Loucy (cell line): ENCODE results near the gene DAB1.

Source experiments
- H2AFZ ChIP-seq: fragments of 200-600 bp; sonication (generic); 2 replicates; pipeline ENCODE4 v1.6.0; 2016; ENCODE audit warnings: antibody characterized with exemption, mild to moderate bottlenecking, low read length, moderate library complexity
- H3F3A ChIP-seq: fragments of 200-600 bp; 2 replicates; pipeline ENCODE4 v1.6.0; 2016; ENCODE audit warnings: antibody characterized with exemption, low read depth, mild to moderate bottlenecking
- H3K27me3 ChIP-seq: fragments of 200-600 bp; sonication (generic); 2 replicates; pipeline ENCODE4 v1.6.1; 2014; ENCODE audit warnings: low read length, mild to moderate bottlenecking; ENCODE audit not compliant: insufficient read depth, poor library complexity, severe bottlenecking
- H3K36me3 ChIP-seq: fragments of 200-600 bp; sonication (generic); 2 replicates; pipeline ENCODE4 v1.6.1; 2016; ENCODE audit warnings: low read length; ENCODE audit not compliant: insufficient read depth
- H3K4me1 ChIP-seq: fragments of 200-600 bp; sonication (generic); 2 replicates; pipeline ENCODE4 v1.5.1; 2014; ENCODE audit warnings: low read length, mild to moderate bottlenecking; ENCODE audit not compliant: insufficient read depth, poor library complexity, severe bottlenecking
- H3K4me2 ChIP-seq: fragments of 200-600 bp; sonication (generic); 2 replicates; pipeline ENCODE4 v1.6.0; 2014; ENCODE audit warnings: antibody characterized with exemption, low read length, low read depth, mild to moderate bottlenecking; ENCODE audit not compliant: poor library complexity, severe bottlenecking
- H3K4me3 ChIP-seq: fragments of 200-600 bp; sonication (generic); 2 replicates; pipeline ENCODE4 v1.5.1; 2014; ENCODE audit warnings: low read length, mild to moderate bottlenecking, mixed read lengths; ENCODE audit not compliant: poor library complexity, severe bottlenecking
- H3K79me2 ChIP-seq: fragments of 200-600 bp; sonication (generic); 2 replicates; pipeline ENCODE4 v1.6.1; 2014; ENCODE audit warnings: low read length; ENCODE audit not compliant: insufficient read depth
- H3K9ac ChIP-seq: fragments of 200-600 bp; sonication (generic); 2 replicates; pipeline ENCODE4 v1.6.0; 2014; ENCODE audit warnings: mild to moderate bottlenecking, low read depth, low read length, moderate library complexity; ENCODE audit not compliant: poor library complexity, severe bottlenecking
- H3K9me2 ChIP-seq: fragments of 200-600 bp; sonication (generic); replicated peaks from 2 replicates; pipeline ENCODE4 v1.6.1; 2016; ENCODE audit warnings: low read depth, low read length, mixed read lengths
- H3K9me3 ChIP-seq: fragments of 200-600 bp; sonication (generic); 2 replicates; pipeline ENCODE4 v1.6.1; 2014; ENCODE audit warnings: mild to moderate bottlenecking, antibody characterized with exemption, low read length, low read depth; ENCODE audit not compliant: insufficient read depth
- H4K20me1 ChIP-seq: fragments of 200-600 bp; sonication (generic); 2 replicates; pipeline ENCODE4 v1.6.0; 2014; ENCODE audit warnings: antibody characterized with exemption, low read length, mild to moderate bottlenecking; ENCODE audit not compliant: insufficient read depth, poor library complexity, severe bottlenecking
- CTCF ChIP-seq: fragments of 200-600 bp; sonication (generic); conservative IDR thresholded peaks from 2 replicates; pipeline ENCODE4 v1.5.1; 2014; ENCODE audit warnings: mild to moderate bottlenecking, antibody characterized with exemption, low read length
- EZH2phosphoT487 ChIP-seq: fragments of 200-600 bp; IDR thresholded peaks from 2 replicates; pipeline ENCODE4 v1.6.1; 2018; ENCODE audit warnings: antibody characterized with exemption, mild to moderate bottlenecking, moderate library complexity, borderline replicate concordance

The DAB1 gene

GRCh38 chr1:57381426-57381825 is 42.4 kb downstream of the DAB1 start:
- Histone ChIP-seq H3K9me2 (no peaks in the 10 kb centered on the region), H3K9ac (no peak overlapping the region), H3K4me1 (no peaks in the 10 kb centered on the region), H3F3A (no peaks in the 10 kb centered on the region), H3K27me3 (no peaks in the 10 kb centered on the region), H3K36me3 (no peaks in the 10 kb centered on the region), H3K4me3 (no peak overlapping the region), H4K20me1 (no peaks in the 10 kb centered on the region), H3K79me2 (no peaks in the 10 kb centered on the region), H3K9me3 (no peaks in the 10 kb centered on the region), H3K4me2 (no peak overlapping the region), H2AFZ (no peak overlapping the region)
- TF ChIP-seq CTCF (no peak), EZH2phosphoT487 (no peak)

GRCh38 chr1:57380923-57381322 is 42.9 kb downstream of the DAB1 start:
- Histone ChIP-seq H3K9me3 (no peaks in the 10 kb centered on the region), H4K20me1 (no peaks in the 10 kb centered on the region), H3K36me3 (no peaks in the 10 kb centered on the region), H3K27me3 (no peaks in the 10 kb centered on the region), H3K79me2 (no peaks in the 10 kb centered on the region), H2AFZ (no peak overlapping the region), H3F3A (no peaks in the 10 kb centered on the region), H3K9me2 (no peaks in the 10 kb centered on the region), H3K4me2 (no peak overlapping the region), H3K4me1 (no peaks in the 10 kb centered on the region), H3K4me3 (no peak overlapping the region), H3K9ac (no peak overlapping the region)
- TF ChIP-seq EZH2phosphoT487, result no peak
- TF ChIP-seq CTCF, result no peak

- Histone ChIP-seq H2AFZ (no peak overlapping the region), H3K27me3 (no peaks in the 10 kb centered on the region), H3K36me3 (no peaks in the 10 kb centered on the region), H3K4me1 (no peaks in the 10 kb centered on the region), H3K9me2 (no peaks in the 10 kb centered on the region), H3F3A (no peaks in the 10 kb centered on the region), H3K79me2 (no peaks in the 10 kb centered on the region), H3K9ac (no peak overlapping the region), H3K4me2 (no peak overlapping the region), H4K20me1 (no peaks in the 10 kb centered on the region), H3K4me3 (no peak overlapping the region), H3K9me3 (no peaks in the 10 kb centered on the region)
- TF ChIP-seq EZH2phosphoT487 (no peak), CTCF (no peak)
These were observed 45.3 kb downstream of the DAB1 start for GRCh38 chr1:57378534-57378933.
